ENCODE measurements around the gene HTR2A. TPM values are rescaled to one million over a fixed set of nuclear protein-coding genes. Genes with fewer than 3 reads are reported as not detected.

Gene HTR2A
- total RNA-seq, 1 donor from 2014 or later: not detected

DNA sequence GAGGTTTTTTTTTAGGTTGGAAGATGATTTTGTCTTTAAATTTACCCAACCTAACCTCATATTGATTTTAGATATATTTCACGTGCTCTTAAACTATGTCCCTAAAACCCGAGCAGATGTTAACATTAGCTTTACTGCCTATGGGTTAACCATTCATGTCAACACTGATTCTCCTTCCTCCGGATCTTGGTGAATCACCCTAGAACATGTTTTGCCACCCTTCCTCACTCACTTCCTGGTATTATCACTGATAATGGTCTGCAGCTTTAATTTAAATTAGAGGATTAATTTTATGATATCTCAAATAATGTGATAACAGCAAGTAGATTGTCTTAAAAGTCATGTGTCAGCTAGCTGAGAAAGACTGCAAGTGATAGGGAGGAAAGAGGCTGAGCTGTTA, 31.9 kb downstream of the HTR2A start:
- Mint-ChIP-seq H3K9me3 (ENCODE audit: unreplicated experiment) (no peaks in the 10 kb centered on the region), H3K27ac (ENCODE audit: unreplicated experiment) (no peak overlapping the region), H3K4me3 (ENCODE audit: unreplicated experiment) (no peak overlapping the region), H3K4me1 (ENCODE audit: unreplicated experiment) (no peaks in the 10 kb centered on the region), H3K36me3 (ENCODE audit: unreplicated experiment) (no peaks in the 10 kb centered on the region), H3K27me3 (ENCODE audit: unreplicated experiment) (peaks cover 25% of the 10 kb centered on the region)
- DNase-seq (ENCODE audit: extremely low spot score, unreplicated experiment): no peak
- TF ChIP-seq, protein P1, sequence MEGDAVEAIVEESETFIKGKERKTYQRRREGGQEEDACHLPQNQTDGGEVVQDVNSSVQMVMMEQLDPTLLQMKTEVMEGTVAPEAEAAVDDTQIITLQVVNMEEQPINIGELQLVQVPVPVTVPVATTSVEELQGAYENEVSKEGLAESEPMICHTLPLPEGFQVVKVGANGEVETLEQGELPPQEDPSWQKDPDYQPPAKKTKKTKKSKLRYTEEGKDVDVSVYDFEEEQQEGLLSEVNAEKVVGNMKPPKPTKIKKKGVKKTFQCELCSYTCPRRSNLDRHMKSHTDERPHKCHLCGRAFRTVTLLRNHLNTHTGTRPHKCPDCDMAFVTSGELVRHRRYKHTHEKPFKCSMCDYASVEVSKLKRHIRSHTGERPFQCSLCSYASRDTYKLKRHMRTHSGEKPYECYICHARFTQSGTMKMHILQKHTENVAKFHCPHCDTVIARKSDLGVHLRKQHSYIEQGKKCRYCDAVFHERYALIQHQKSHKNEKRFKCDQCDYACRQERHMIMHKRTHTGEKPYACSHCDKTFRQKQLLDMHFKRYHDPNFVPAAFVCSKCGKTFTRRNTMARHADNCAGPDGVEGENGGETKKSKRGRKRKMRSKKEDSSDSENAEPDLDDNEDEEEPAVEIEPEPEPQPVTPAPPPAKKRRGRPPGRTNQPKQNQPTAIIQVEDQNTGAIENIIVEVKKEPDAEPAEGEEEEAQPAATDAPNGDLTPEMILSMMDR (IDR thresholded peaks at IDR 0.05): no peak

DNA sequence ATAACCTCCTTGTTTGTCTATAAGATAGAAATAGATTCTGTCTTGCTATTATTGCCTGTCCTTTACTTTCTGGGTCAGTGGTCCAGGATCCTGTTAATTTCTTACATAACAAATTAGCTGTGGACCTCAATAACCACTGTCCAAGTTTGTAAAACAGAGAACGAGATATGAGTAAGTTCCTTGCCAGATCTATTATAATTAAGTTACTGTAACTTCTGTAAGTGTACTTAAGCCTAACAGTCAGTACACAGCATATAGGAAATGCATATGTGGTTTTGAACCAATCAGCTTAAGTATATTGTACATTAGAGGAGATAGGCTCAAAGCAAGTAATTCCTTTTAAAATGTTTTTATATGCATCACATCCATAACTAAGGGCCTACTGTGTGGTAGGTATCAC, 34.9 kb downstream of the HTR2A start:
- no peaks in the 10 kb centered on the region for H3K4me1 Mint-ChIP-seq (ENCODE audit: unreplicated experiment)
- H3K36me3 Mint-ChIP-seq (ENCODE audit: unreplicated experiment): no peaks in the 10 kb centered on the region
- no peak overlapping the region for H3K27ac Mint-ChIP-seq (ENCODE audit: unreplicated experiment)
- peaks cover 16% of the 10 kb centered on the region for H3K27me3 Mint-ChIP-seq (ENCODE audit: unreplicated experiment)
- DNase-seq (ENCODE audit: extremely low spot score, unreplicated experiment): no peak
- TF ChIP-seq, protein P1 (IDR thresholded peaks at IDR 0.05): no peak
- no peak overlapping the region for H3K4me3 Mint-ChIP-seq (ENCODE audit: unreplicated experiment)
- H3K9me3 Mint-ChIP-seq (ENCODE audit: unreplicated experiment): no peaks in the 10 kb centered on the region

DNA sequence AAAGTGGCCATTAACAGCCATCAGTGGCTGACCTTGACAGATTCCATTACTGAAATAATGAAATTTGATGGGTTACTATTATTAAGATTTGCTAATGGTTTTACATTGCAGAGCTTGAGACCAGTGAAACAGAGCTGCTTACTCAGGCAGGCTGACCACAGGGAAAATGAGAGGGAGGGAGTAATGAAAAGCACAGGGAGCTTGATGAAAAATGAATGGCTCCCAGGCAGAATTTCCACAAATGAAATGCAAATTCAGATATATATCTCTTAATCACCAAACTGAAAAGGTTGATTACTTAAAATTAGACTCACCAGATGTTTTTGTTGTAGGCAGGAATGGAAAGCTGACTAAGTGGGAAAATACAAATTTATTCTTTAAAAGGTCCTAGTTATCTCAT, 36.1 kb downstream of the HTR2A start:
- H3K27ac Mint-ChIP-seq (ENCODE audit: unreplicated experiment): no peak overlapping the region
- no peaks in the 10 kb centered on the region for H3K9me3 Mint-ChIP-seq (ENCODE audit: unreplicated experiment)
- no peaks in the 10 kb centered on the region for H3K4me1 Mint-ChIP-seq (ENCODE audit: unreplicated experiment)
- no peak overlapping the region for H3K4me3 Mint-ChIP-seq (ENCODE audit: unreplicated experiment)
- TF ChIP-seq, protein P1 (IDR thresholded peaks at IDR 0.05): no peak
- no peaks in the 10 kb centered on the region for H3K36me3 Mint-ChIP-seq (ENCODE audit: unreplicated experiment)
- H3K27me3 Mint-ChIP-seq (ENCODE audit: unreplicated experiment): peaks cover 16% of the 10 kb centered on the region
- DNase-seq (ENCODE audit: extremely low spot score, unreplicated experiment): no peak

DNA sequence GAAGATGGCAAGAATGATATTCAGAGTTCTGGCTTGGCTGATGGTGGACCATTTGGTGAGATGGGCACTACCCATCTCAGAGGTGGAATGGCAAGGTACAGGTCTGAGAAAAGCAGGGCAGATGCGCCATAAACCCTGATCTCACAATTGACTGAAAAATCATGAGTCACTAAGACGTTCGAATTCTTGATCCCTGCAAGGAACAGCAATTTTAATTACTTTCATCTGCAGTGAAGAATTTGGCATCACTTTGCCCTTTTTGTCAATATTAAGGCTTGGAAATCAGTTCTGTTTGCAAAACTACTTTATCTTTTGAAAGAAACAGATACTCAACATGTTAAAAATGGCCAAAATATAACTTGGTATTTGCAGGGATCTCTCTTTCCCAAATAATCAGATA, 38.1 kb downstream of the HTR2A start:
- Mint-ChIP-seq H3K4me3 (ENCODE audit: unreplicated experiment) (no peak overlapping the region), H3K4me1 (ENCODE audit: unreplicated experiment) (no peaks in the 10 kb centered on the region), H3K9me3 (ENCODE audit: unreplicated experiment) (no peaks in the 10 kb centered on the region), H3K27ac (ENCODE audit: unreplicated experiment) (no peak overlapping the region), H3K27me3 (ENCODE audit: unreplicated experiment) (peaks cover 29% of the 10 kb centered on the region), H3K36me3 (ENCODE audit: unreplicated experiment) (no peaks in the 10 kb centered on the region)
- TF ChIP-seq, protein P1 (IDR thresholded peaks at IDR 0.05): no peak
- DNase-seq (ENCODE audit: extremely low spot score, unreplicated experiment): no peak

DNA sequence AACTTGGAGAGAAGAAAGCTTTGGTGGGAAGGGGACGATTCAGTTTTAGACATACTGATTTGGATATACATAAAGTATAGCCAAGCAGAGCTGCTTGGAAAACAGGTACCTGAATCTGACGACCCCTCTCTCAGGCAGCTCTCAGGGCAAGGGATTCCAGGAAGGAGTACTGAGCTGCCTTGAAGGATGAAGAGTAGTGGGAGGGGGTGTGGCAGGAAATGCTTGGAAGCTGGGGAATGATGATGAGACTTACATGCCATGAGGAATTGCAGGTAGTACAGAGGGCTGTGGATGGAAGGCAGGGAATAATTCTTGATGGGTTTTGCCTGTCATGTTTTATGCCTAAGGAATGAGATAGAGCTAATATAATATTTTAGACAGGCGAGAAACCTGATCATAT, 38.7 kb downstream of the HTR2A start:
- H3K36me3 Mint-ChIP-seq (ENCODE audit: unreplicated experiment): no peaks in the 10 kb centered on the region
- no peak for DNase-seq (ENCODE audit: extremely low spot score, unreplicated experiment)
- H3K4me3 Mint-ChIP-seq (ENCODE audit: unreplicated experiment): no peak overlapping the region
- TF ChIP-seq, protein P1 (IDR thresholded peaks at IDR 0.05): no peak
- no peaks in the 10 kb centered on the region for H3K4me1 Mint-ChIP-seq (ENCODE audit: unreplicated experiment)
- H3K27ac Mint-ChIP-seq (ENCODE audit: unreplicated experiment): no peak overlapping the region
- peaks cover 35% of the 10 kb centered on the region for H3K27me3 Mint-ChIP-seq (ENCODE audit: unreplicated experiment)
- H3K9me3 Mint-ChIP-seq (ENCODE audit: unreplicated experiment): no peaks in the 10 kb centered on the region
